ENCODE results near the gene CAMTA1. TPM values are rescaled to one million over a fixed set of nuclear protein-coding genes. Genes with fewer than 3 reads are reported as not detected.

Gene CAMTA1
- polyA plus RNA-seq, 12 donors, result 24.2 to 51.1 (median 44.7) TPM; not detected in 1

- DNase-seq, result no peak
These were observed 183.9 kb downstream of the CAMTA1 start for GRCh38 chr1:6969106-6969505.

DNA sequence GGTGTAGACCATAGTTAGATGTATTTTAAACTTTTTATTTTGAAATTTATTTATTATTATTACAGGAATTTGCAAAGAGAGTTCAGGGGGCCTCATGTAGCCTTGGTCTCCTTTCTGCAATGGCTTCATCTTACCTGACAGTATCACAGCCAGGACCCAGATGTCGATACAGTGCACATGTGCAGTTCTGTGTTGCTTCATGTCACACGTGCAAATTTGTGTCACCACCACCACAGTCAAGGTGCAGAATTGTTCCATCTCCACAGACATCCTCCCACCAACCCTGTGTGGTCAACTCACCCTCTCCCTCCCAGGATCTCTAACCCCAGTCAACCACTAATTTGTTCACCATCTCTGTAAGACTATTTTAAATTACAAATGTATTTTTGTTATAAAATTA is 184.5 kb downstream of the CAMTA1 start:
- DNase-seq, result no peak

- DNase-seq, result no peak
These were observed 185.0 kb downstream of the CAMTA1 start for GRCh38 chr1:6970221-6970620.

DNA sequence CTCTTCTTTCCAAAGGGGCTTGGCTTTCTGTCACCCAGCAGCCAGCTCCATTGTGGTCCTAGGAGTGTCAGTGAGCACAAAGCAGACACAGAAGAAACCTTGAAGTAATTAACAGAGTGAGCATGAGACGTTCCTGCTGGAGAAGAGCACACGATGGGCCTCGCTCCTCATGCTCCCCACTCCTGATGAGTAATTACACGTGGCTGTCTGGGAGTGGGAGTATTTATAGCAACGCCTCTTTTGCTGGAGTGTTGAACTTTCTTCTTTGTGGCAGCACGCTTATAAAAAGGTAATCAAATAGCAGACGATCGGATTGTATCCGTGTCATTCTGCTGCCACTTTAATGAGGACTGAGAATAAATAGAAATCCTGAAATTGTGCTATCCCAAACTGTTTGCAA is 185.8 kb downstream of the CAMTA1 start:
- DNase-seq, result no peak

DNA sequence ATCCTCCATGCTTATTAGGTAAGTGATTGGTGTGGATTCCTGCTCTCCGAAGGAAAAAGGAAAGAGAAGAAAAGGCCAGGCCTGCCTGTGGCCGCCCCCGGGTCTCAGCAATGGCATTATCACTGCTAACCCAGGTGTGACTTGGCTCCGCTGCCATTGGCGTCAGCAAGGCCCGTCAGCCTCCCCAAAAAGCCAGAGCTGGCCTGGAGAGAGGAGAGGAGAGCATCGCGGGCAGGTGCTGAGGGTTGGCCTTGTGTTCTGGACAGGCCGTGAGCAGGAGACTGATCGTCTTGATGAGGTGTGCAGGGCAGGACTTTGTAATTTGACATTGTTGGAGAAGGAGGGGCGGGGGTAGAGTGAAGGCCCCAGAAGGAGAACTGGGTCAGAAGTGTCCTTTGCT is 186.4 kb downstream of the CAMTA1 start:
- no peak for DNase-seq

- no peak for DNase-seq
These were observed 187.1 kb downstream of the CAMTA1 start for GRCh38 chr1:6972399-6972798.

DNA sequence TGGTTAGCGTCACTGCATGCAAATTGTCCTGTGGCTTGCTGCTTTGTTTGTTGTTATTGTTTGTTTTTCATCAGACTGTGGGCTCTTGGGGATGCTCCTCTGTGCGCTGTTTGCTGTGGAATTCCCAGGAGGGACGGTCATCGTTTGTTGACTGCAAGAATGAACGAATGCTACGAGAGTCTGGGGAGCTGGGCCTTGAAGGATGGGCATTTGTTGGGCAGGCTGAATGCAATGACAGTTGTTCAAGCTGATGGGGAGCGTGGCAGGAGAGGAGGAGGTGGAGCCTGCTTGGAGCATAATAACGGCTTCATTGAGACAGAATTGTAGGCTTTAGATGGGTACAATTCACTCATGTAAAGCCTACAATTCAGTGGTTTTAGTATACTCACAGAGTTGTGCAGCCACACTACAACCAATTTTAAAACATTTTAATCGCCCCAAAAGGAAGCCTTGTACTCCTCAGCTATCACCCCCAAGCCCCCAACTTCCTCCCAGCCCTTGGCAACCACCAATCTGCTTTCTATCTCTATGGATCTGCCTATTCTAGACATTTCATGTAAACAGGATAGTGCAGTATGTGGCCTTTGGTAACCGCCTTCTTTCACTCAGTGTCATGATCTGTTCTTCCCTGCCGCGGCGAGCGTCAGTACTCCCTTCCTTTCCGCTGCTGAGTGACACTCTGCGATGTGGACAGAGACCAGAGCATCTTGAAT is 190.2 kb downstream of the CAMTA1 start:
- no peak for DNase-seq

DNA sequence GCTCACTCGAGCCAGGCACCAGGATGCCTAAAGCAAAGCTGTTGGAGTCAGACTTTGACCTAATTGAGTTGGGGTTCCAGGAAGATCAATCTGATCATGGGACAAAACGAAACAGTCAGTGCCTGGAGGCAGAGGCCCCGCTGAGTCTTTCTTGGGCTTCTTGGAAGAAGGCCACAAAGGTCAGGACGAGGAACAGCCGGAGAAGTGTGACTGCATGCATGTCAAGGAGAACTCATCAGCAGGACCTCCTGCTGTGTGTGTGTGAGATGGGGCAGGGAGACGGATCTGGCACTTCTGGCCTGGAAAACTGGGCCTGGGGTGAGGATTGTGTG is 190.8 kb downstream of the CAMTA1 start:
- no peak for DNase-seq

DNA sequence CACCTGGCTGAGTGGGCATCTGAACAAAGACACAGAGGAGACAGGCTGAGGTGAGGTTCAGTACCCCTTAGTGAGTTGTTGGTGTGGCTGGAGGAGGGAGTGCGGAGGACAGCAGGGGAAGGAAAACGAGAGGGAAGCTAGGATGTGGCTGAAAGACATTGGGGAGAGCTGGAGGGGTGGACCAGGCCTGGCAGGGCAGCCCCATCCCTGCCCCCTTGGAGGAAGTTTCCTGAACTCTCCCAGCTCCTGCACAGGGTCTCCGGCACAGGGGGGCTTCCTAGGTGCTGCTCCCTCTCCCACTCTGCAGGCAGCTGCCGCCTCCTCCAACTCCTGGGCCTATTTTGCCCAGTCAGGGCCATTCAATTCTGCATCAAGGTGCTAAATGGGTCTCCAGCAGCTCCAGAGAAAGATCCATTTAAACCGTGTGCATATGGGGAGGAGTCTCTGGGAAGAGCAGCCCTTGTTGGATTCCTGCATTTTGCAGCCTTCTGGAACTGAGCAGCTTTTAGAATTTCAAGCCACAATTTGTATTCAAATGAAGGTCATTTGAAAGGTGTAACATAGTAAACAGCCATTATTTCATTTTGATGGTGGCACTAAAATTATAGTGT is 193.9 kb downstream of the CAMTA1 start:
- DNase-seq, result no peak

DNA sequence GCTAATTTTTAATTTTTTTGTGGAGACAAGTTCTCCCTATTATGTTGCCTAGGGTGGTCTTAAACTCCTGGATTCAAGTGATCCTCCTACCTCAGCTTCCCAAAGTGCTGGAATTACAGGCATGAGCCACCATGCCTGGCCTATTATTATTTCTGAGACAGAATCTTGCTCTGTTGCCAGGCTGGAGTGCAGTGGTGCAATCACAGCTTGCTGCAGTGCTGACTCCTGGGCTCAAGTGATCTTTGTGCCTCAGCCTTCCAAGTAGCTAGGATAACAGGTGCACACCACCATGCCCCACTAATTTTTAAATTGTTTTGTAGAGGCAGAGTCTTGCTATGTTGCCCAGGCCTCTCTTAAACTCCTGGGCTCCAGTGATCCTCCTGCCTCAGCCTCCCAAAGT is 196.3 kb downstream of the CAMTA1 start:
- no peak for DNase-seq

- no peak for DNase-seq
These were observed 197.2 kb downstream of the CAMTA1 start for GRCh38 chr1:6982443-6982842.

DNA sequence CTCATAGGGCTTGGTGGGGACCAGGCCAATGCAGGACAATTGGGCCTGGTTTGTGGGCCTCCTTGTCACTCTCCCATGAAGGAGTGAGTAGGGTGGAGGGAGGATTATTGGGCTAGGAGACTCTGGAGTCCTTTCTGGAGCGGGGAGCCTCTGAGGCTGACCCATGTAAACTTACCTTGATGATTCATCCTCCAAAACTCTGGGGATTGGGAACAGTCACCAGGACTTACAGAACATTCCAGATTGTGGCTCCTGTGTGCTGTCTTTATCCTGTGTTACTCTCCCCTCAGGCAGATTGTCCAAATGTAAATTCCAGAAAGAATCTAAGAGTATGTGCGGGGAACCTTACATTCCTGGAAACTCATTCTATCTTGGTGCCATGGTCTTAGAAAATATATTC is 197.6 kb downstream of the CAMTA1 start:
- DNase-seq, result no peak

- no peak for DNase-seq
These were observed 199.3 kb downstream of the CAMTA1 start for GRCh38 chr1:6984536-6984935.

DNA sequence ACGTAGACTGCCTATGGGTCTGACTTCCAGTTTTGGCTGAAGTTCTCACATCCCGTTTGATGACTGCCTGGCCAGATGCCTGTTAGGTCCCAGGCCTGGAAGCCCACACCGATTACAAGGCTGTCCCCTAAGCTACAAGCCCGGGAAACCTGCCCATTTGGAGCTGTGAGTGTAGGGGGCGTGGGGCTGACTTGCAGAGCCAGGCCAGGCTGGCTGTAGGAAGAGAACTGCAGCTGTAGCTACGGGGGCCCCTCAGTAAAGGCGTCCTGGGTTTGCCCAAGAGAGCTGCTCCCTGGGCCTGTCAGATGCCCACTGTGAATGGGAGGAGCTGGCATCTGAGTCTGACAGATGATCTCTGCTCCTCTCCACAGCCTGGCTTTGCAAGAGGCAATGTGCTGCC is 199.7 kb downstream of the CAMTA1 start:
- DNase-seq, result peak; percentile 85

- no peak for DNase-seq
These were observed 200.5 kb downstream of the CAMTA1 start for GRCh38 chr1:6985549-6986276.

GRCh38 chr1:6986281-6986680 is 201.0 kb downstream of the CAMTA1 start:
- no peak for DNase-seq

DNA sequence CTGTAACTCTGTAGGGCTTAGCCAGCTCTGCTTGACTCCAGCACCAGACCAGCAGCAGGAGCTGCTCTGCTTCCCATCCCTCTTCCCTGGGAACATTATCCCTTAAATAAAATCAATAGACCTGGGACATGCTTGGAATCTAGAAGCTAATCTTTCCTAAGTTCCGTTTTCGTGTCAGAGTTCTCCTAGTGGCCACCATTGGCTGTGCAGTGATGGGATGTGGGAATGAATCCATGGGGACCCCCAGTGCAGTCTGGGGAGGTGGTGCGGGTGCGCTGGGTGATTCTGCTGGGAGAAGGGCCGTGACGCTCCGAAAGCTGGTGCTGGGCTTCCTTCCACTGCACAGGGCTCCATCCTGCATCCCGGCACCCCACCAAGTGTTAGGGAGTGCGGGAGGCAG is 202.7 kb downstream of the CAMTA1 start:
- no peak for DNase-seq

DNA sequence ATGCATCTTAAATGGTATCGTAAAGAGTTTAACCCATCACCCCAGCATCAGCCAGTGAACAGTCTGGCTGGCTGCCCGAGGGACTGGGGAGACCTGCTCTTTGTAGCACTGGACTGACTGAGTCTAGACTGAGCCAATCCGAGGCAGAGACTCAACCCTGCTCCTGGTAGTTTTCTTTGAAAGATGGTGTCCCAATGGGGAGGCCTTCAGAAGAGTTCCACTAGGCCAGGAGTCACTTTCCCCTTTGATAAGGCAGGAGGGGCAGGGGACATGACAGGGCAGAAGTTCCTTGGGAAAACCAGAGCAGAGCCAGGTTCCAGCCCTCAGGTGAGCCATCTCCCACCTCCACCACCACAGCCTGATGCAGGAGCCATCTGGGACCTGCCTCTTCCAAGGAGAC is 203.5 kb downstream of the CAMTA1 start:
- DNase-seq, result no peak

- no peak for DNase-seq
These were observed 204.2 kb downstream of the CAMTA1 start for GRCh38 chr1:6989212-6990159.

GRCh38 chr1:6991266-6991665 is 206.0 kb downstream of the CAMTA1 start:
- no peak for DNase-seq

DNA sequence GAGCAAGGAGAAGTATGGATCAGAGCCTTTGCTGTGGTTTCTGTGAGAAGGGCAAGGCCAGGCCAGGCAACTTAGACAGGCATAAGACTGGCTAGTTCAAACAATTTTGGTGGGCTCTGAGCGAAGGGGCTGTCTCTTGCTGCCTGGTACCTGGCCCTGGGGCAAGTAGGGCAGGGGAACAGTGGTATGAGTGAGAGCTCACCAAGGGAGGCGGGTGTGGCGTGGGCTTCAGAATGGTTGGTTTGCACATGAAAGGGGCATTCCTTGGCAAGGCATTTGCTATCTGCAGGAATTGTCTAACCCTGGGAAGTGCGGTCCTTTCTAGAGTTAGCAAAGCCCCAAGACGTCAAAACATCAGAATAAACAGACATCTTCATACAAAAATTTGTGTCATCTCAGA is 210.5 kb downstream of the CAMTA1 start:
- DNase-seq, result no peak

GRCh38 chr1:6996371-6996770 is 211.1 kb downstream of the CAMTA1 start:
- DNase-seq, result no peak

Measured in muscle of arm (tissue), 12 donors.